GM13977 (cell line): ENCODE results near the gene BBS12.
"Not testable (repeated sequence)": the region's sequence is repeated elsewhere in the genome, so short reads cannot be mapped to it uniquely, and the experiment has no call there.

Experiments
- DNase-seq: peaks from one replicate; pipeline ENCODE4 v3.0.0; 2012; ENCODE audit warnings: low spot score
- in situ Hi-C: fragments of 300-500 bp; cut with MboI; formaldehyde crosslinking; loops from one replicate; pipeline ENCODE4 v1.12.0; 2022; ENCODE audit warnings: low sequenced_read_pairs, low pct_unique_long_range_greater_than_20kb, mixed read lengths, inconsistent platforms; ENCODE audit not compliant: unreplicated experiment
- TF ChIP-seq, protein P1 (sequence below): IDR thresholded peaks from 2 replicates; pipeline ENCODE4 v1.5.1; 2012; ENCODE audit warnings: mild to moderate bottlenecking, control low read depth; ENCODE audit not compliant: insufficient read depth; ENCODE audit errors: extremely low read depth, missing control alignments

BBS12 gene

DNA sequence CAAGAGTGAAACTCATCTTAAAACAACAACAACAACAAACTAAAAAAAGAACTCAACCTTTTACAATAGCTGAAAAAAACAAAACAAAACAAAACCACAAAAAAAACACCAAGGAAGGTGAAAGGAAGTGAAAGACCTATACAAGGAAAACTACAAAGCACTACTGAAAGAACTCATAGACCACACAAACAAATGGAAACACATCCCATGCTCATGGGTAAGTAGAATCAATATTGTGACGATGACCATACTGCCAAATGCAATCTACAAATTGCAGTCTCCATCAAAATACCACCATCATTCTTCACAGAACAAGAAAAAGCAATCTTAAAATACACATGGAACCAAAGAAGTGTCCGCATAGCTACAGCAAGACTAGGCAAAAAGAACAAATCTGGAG lies 52.6 kb downstream of the BBS12 start:
- no peak for DNase-seq
- in situ Hi-C loops: no loop called here
- TF ChIP-seq, protein P1, sequence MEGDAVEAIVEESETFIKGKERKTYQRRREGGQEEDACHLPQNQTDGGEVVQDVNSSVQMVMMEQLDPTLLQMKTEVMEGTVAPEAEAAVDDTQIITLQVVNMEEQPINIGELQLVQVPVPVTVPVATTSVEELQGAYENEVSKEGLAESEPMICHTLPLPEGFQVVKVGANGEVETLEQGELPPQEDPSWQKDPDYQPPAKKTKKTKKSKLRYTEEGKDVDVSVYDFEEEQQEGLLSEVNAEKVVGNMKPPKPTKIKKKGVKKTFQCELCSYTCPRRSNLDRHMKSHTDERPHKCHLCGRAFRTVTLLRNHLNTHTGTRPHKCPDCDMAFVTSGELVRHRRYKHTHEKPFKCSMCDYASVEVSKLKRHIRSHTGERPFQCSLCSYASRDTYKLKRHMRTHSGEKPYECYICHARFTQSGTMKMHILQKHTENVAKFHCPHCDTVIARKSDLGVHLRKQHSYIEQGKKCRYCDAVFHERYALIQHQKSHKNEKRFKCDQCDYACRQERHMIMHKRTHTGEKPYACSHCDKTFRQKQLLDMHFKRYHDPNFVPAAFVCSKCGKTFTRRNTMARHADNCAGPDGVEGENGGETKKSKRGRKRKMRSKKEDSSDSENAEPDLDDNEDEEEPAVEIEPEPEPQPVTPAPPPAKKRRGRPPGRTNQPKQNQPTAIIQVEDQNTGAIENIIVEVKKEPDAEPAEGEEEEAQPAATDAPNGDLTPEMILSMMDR: no peak

DNA sequence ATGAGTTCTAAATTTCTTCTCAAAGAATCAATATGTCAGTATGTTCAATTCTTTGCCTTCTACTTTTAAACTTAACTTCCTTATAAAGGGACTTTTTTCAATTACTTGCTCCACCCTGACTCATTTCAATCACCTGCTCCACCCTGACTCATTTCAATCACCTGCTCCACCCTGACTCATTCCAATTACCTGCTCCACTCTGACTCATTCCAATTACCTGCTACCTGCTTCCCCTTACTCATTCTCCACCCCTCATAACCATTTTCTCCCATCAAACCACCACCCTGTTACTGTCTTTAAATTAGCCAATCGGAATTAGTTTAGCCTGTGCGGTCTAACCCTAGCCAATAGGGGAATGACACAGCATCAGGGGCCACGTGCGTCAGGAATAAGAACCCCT lies 53.8 kb downstream of the BBS12 start:
- in situ Hi-C loops, DNase-seq: not testable (repeated sequence)

DNA sequence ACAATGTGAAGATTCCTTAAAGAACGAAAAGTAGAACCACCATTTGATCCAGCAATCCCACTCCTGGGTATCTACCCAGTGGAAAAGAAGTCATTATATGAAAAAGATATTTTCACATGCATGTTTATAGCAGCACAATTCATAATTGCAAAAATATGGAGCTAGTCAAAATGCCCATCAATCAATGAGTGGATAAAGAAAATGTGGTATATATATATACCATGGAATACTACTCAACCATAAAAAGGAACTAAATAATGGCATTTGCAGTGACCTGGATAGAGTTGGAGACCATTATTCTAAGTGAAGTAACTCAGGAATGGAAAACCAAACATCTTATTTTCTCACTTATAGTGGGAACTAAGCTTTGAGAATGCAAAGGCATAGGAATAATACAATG lies 54.4 kb downstream of the BBS12 start:
- in situ Hi-C loops, DNase-seq: not testable (repeated sequence)

DNA sequence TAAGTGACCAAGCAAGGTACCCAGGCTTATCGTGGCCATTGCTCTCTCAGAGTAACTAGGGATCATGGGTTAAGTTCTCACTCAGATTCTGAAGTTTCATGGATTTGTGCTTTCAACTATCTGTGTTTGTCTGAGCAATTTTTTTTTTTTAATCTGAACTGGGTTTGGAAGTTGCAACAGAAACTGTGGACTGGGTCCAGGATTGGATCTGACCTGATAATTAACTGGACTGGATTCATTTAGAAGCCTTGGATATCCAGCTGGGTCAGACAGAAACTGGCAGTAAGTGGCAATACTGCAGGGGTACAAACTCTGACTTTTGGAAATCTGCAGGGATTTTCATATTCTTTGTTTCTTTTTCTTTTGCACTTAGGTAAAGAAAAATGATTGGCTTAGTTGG lies 55.4 kb downstream of the BBS12 start:
- TF ChIP-seq, protein P1: no peak
- no peak for DNase-seq
- in situ Hi-C loops: no loop called here

DNA sequence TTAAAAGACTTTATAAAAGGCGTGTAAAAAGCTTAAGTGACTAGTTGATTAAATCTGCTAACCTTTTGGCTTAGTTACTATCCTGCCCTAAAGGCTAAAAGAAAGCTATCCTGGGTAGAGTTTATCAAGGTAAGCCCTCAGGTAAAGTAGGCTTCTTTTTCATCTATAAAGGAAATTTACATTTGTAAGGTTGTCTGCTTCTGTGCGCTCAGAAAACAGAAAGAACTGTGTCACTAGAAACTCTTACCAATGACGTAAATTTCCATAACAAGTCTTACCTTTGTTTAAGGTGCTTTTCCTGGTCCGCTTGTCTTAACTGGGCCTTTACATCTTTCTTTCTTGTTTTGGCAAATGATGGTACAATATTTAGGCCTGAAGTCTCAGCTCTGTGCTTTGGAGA lies 56.4 kb downstream of the BBS12 start:
- in situ Hi-C loops: no loop called here
- DNase-seq: no peak
- TF ChIP-seq, protein P1: no peak

DNA sequence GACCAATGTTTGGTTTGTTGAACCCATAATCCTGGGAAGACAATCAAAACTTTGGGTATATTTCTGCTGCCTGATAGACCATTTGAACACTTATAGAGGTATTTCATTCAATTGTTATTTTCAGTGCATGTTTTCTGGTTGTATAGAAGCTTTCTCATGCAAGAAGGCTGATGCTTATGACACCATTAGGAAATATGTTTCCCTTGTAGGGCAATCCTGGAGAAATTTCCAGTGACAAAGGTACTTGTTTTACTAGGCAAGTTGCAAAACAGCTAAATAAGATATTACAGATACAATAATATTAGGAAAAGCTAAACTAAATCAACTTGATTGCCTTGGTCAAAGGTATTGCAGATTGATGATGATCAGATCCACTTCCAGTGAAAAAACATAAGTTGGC lies 61.3 kb downstream of the BBS12 start:
- no peak for DNase-seq
- in situ Hi-C loops: no loop called here
- TF ChIP-seq, protein P1: no peak
